KMS-11 (cell line): ENCODE measurements around the gene SPATA2.

ENCODE experiments used
- H2AFZ ChIP-seq: fragments of 200-600 bp; sonication (generic); 2 replicates; pipeline ENCODE4 v1.6.1; 2016; ENCODE audit warnings: antibody characterized with exemption, mixed run types, low read depth
- H3K27ac ChIP-seq: fragments of 200-600 bp; sonication (generic); 2 replicates; pipeline ENCODE4 v1.6.1; 2016; ENCODE audit warnings: mild to moderate bottlenecking, mixed run types
- H3K27me3 ChIP-seq: fragments of 200-600 bp; sonication (generic); 2 replicates; pipeline ENCODE4 v1.6.1; 2017; ENCODE audit warnings: mild to moderate bottlenecking, low read depth, mixed run types, moderate library complexity; ENCODE audit not compliant: insufficient read depth
- H3K36me3 ChIP-seq: fragments of 200-600 bp; sonication (generic); 2 replicates; pipeline ENCODE4 v1.6.1; 2017; ENCODE audit warnings: mild to moderate bottlenecking, mixed run types; ENCODE audit not compliant: insufficient read depth
- H3K4me1 ChIP-seq: fragments of 200-600 bp; sonication (generic); 2 replicates; pipeline ENCODE4 v1.6.1; 2016; ENCODE audit warnings: mild to moderate bottlenecking, low read depth, mixed run types; ENCODE audit not compliant: poor library complexity, severe bottlenecking
- H3K4me2 ChIP-seq: fragments of 200-600 bp; sonication (generic); 2 replicates; pipeline ENCODE4 v1.7.0; 2016; ENCODE audit warnings: mild to moderate bottlenecking, mixed run types
- H3K4me3 ChIP-seq: fragments of 200-600 bp; sonication (generic); IDR thresholded peaks from 2 replicates; pipeline ENCODE4 v1.6.1; 2017; ENCODE audit warnings: low read depth, low read length, mixed read lengths; ENCODE audit not compliant: insufficient read depth
- H3K79me2 ChIP-seq: fragments of 200-600 bp; sonication (generic); 2 replicates; pipeline ENCODE4 v1.6.1; 2016; ENCODE audit warnings: low read depth, mixed run types; ENCODE audit not compliant: insufficient read depth
- H3K9ac ChIP-seq: fragments of 200-600 bp; sonication (generic); 2 replicates; pipeline ENCODE4 v1.6.1; 2016; ENCODE audit warnings: mild to moderate bottlenecking, mixed run types
- H4K20me1 ChIP-seq: fragments of 200-600 bp; sonication (generic); 2 replicates; pipeline ENCODE4 v1.6.1; 2016; ENCODE audit warnings: mild to moderate bottlenecking, mixed run types; ENCODE audit not compliant: insufficient read depth
- TF ChIP-seq, protein P1 (sequence below): fragments of 200-600 bp; sonication (generic); conservative IDR thresholded peaks from 2 replicates; pipeline ENCODE4 v1.6.1; 2017; ENCODE audit warnings: low read depth, mild to moderate bottlenecking, antibody characterized with exemption, low read length, moderate library complexity, mixed read lengths

The SPATA2 gene

DNA sequence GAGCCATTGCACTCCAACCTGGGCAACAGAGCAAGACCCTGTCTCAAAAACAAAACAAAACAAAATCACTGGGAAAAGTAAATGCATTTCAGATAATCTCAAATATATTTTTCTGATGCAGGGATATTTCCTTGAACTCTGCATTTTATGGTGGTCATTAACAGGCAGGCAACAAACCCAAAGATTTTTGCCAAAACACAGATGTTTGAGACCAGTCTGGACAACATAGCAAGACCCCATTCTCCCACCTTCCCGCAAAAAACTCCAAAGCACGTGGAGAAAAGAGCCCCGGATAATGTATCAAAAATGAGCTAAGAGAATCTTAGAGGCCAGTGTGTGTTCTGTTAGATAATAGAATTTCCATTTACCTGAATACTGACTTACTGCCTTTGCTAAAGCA is 58.4 kb downstream of the SPATA2 start:
- Histone ChIP-seq H3K27ac (no peak overlapping the region), H3K9ac (no peak overlapping the region), H3K36me3 (no peaks in the 10 kb centered on the region; the same call in 1 of the 2 replicates), H3K4me2 (no peak overlapping the region), H3K27me3 (no peaks in the 10 kb centered on the region), H2AFZ (no peak overlapping the region), H3K4me1 (peaks cover 21% of the 10 kb centered on the region), H3K79me2 (no peaks in the 10 kb centered on the region), H4K20me1 (no peaks in the 10 kb centered on the region), H3K4me3 (no peak overlapping the region)
- TF ChIP-seq, protein P1, sequence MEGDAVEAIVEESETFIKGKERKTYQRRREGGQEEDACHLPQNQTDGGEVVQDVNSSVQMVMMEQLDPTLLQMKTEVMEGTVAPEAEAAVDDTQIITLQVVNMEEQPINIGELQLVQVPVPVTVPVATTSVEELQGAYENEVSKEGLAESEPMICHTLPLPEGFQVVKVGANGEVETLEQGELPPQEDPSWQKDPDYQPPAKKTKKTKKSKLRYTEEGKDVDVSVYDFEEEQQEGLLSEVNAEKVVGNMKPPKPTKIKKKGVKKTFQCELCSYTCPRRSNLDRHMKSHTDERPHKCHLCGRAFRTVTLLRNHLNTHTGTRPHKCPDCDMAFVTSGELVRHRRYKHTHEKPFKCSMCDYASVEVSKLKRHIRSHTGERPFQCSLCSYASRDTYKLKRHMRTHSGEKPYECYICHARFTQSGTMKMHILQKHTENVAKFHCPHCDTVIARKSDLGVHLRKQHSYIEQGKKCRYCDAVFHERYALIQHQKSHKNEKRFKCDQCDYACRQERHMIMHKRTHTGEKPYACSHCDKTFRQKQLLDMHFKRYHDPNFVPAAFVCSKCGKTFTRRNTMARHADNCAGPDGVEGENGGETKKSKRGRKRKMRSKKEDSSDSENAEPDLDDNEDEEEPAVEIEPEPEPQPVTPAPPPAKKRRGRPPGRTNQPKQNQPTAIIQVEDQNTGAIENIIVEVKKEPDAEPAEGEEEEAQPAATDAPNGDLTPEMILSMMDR: no peak

DNA sequence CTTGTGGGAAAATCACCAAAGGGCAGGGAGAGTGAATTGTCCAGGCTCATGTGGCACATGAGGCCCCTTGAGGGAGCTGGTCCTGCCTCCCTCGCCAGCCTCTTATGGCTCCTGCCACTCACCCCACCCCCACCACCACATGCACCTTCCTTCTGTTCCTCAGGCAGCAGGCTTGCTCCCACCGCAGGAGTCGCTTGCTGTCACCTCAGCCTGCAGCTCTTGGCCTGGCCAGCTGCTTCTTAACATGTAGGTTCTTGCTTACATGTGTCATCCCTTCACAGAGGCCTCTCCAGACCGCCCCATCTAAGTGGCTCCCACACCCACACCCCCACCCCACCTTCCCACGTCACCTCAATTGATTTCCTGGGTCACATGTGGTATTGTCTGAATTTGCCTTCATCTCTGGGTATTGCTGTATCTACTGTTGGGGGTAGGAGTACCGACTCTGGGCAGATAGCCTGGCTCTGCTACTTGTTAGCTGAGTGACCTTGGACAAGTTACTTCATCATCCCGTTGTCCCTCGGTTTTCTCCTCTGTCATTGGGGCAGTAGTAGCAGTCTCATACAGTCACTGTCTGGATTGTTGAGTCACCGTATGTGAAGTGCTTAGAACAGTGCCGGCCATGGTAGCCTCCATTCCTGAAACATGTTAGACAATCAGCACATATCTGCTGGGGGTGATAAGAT is 61.0 kb downstream of the SPATA2 start:
- Histone ChIP-seq H3K4me2 (no peak overlapping the region), H3K27me3 (no peaks in the 10 kb centered on the region), H3K9ac (no peak overlapping the region), H3K36me3 (no peaks in the 10 kb centered on the region; the same call in 1 of the 2 replicates), H2AFZ (no peak overlapping the region), H4K20me1 (no peaks in the 10 kb centered on the region), H3K27ac (no peak overlapping the region), H3K4me3 (no peak overlapping the region), H3K4me1 (peaks cover 6% of the 10 kb centered on the region), H3K79me2 (no peaks in the 10 kb centered on the region)
- TF ChIP-seq, protein P1: no peak

DNA sequence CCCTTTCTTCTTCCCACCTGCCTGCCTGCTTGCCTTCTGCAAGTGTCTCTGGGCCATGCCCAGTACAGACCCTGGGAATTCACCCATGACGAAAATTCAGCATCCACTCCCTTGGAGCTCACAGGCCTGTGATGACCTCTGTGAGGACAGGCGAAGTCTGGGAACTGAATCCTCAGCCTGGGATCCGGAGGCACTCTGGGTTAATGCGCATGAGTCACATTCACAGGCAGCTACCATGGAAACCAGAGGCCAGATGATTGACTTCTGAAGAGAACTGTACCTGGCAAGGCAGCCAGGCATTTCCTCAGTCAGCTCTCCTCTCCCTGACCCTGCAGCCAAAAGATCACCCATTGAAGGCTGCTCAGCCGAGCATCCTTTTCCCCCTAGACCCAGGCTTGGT is 61.7 kb downstream of the SPATA2 start:
- no peak overlapping the region for H3K27ac ChIP-seq
- H3K79me2 ChIP-seq: no peaks in the 10 kb centered on the region
- H3K36me3 ChIP-seq: no peaks in the 10 kb centered on the region; the same call in 1 of the 2 replicates
- H3K4me3 ChIP-seq: no peak overlapping the region
- no peak overlapping the region for H2AFZ ChIP-seq
- no peaks in the 10 kb centered on the region for H4K20me1 ChIP-seq
- H3K4me2 ChIP-seq: no peak overlapping the region
- H3K4me1 ChIP-seq: peaks cover 5% of the 10 kb centered on the region
- no peaks in the 10 kb centered on the region for H3K27me3 ChIP-seq
- no peak overlapping the region for H3K9ac ChIP-seq
- TF ChIP-seq, protein P1: no peak
